Measurements from ENCODE around the gene DTL.

DNA sequence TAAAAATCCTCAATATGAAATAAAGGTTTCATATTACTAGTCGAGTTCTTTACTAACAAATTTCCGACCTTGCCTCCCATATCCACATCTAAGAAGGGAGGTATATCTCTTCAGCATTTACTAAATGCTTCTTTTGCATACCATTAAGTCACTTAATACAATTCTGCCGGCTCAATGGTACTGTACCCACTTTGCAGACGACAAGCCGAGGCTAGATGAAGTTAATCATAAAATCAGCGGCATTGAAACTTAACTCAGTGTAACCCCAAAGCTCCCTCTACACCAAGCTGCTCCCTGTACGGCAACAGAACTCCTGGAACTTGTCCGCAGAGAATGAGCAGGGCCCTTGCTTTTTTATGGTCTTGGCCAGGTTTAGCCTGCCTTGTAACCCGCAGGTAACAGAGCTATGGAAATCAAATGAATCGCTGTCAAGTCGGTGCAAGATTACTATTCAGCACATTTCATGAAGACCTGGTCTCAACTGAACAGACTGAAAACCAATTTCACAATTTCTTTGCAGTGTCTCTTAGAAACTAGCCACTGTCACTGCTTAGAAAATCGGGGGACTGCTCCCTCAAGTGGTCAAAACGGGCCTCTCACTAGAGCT, 929 bp upstream of the DTL start:
- TF ChIP-seq FOXM1 (IDR thresholded peaks at IDR 0.05; ENCODE audit: borderline replicate concordance) (no peak), BHLHE40 (IDR thresholded peaks at IDR 0.05; ENCODE audit: borderline replicate concordance) (no peak)

Measured in HEK293T (cell line).